Stimulated activated naive CD4-positive, alpha-beta T cell (primary cell): ENCODE measurements around the gene RHBG.

ENCODE experiments used
- DNase-seq, 6 experiments: peaks; one replicate each; lab custom pipeline; 2025; lab: John Stamatoyannopoulos, UW

Gene RHBG

DNA sequence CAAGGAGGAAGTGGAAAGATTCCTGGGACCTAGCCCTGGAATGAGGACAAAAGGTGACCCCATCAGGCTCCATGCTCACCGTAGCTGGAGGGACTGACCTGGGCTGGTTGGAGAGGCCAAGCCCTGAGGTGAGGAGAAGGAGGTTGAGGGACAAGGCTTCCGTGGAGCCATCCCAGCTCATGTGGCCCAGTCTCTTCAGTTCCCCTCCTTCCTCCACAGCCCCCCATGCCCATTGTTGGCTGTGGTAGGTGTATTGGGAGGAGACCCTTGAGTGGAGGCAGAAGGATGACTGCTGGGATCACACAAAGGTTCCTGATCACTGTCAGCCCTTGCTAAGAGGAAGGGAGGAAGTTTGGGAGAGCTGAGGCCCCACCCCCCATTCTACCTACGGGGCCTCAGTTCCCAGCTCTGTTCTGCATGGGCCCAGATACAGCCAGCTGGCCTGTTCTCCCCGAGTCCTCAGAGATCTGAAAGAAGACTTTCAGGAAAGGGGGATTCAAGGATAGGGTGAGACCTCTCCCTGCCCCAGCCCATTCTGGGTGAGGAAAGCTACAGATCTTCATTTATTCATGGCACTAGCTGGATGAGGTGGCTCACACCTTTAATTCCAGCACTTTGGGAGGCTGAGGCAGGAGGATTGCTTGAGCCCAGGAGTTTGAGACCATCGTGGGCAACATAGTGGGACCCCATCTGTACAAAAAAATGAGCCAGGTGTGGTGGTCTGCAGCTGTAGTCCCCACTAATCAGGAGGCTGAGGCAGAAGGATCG is 17.3 kb downstream of the RHBG start:
- no peak for DNase-seq

DNA sequence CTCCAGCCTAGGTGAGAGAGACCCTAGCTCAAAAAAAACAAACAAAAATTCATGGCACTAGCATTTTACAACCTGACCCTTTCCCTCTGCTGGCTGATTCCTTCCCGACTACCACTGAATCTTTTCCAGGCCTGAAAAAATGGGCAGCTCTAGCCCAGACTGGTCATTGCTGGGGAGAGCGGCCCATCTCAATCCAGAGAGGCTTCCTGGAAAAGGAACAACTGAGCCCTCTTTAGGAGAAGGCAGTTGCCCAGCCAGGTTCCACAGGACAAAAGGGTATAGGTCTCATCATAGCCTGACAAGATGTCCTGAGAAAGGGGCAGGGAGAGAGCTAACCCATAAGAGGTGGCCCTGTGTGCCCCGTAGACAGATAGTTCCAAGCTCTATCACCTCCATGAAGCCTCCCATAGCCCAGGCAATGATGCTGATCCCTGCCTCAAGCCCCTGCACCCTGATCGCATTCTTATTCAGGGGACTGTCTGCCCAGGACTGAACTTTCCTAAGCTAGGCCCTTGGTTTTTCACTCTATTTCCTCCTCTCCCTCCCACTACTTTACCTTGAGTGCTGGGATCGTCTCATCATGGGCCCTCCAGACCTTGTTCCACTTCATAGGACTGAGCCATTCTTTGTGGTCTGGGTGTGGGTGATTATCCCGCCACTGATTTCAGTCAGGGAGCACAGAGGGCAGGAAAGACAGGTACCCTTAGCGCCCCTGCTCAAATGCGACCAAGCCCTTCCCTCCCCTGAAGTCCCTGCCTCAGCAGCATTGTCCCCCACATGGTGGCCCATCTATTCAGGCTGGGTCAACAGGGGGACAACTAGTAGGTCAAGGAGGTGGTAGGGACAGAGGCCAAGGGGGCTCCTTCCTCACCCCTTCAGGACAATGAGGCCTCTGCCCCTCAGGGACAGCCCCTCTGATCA is 18.2 kb downstream of the RHBG start:
- no peak for DNase-seq

DNA sequence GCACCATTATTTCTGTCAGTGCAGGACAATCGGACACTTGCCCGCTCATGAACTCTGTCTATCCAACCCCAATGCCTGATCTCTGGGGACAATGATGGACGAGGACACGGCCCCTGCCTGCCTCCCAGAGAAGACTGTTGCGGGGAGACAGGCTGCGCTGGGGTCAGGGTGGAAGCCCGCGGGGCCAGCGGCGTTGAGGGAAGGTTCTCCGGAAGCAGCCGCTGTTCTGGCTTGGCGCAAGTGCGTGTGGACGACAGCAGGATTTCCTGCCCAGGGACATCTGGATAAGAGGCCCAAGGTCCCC is 18.8 kb downstream of the RHBG start:
- no peak for DNase-seq

DNA sequence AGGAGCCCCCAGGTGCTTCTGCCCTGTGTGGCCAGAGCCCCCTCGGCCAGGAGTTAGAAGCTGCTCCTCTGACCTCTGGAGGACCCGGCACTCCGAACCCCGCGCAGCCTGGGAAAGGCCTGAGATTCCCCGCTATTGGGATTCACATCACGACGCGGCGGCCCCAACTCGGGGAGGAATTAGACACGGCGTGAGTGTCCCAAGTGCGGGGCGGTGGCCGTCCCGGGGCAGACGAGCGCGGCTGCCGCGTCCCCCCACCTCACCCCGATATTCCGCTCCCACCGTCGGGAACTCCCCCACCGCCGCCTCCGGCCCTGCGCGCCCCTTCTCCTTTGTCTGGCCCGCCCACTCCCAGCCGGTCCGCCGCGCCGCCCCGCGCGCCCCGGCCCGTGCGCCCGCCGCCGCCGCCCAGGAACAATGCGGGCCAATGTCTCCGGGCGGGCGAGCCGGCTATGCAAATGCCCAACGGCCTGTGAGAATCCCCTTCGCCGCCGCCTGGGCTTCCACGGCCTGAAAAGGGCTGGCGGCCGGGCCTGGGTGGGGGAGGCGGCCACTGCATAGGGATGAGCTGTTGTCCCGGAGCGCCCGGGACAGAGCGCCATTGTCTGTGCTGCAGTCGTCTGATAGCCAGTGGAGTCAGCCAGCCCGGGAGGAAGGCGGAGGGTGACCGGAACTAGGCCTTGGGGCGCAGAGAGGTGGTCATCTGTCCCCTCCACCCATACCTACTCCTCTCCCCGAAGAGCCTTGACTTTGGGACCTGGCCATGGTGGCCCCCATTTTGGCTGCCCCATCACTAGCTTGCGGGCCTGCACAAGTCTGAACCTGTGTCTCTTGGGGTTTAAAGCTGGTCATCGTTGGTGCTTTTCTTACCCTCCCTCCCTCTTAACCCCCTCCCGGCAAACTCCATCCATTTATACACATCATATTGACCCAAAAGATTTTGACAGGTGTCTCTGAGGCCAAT is 19.4 kb downstream of the RHBG start:
- DNase-seq = no peak

DNA sequence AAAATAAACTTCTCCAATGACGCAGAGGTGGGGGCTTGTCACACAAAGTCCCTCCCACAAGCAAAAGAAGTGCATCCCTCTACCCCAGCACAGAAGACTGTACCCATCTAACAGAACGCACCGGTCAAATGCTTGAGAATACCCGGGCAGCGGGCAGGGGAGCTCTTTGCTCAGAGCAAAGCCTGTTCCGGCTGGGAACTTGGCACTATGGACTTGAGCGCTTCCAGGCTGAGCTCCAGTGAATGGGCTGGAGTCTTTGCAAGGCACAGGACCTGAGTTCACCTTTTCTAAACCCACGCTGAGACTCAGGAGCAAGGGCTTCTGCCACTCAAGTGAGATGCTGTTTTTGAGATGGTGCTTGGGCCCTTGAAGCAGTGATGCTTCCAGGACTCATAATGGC is 20.3 kb downstream of the RHBG start:
- DNase-seq = no peak

DNA sequence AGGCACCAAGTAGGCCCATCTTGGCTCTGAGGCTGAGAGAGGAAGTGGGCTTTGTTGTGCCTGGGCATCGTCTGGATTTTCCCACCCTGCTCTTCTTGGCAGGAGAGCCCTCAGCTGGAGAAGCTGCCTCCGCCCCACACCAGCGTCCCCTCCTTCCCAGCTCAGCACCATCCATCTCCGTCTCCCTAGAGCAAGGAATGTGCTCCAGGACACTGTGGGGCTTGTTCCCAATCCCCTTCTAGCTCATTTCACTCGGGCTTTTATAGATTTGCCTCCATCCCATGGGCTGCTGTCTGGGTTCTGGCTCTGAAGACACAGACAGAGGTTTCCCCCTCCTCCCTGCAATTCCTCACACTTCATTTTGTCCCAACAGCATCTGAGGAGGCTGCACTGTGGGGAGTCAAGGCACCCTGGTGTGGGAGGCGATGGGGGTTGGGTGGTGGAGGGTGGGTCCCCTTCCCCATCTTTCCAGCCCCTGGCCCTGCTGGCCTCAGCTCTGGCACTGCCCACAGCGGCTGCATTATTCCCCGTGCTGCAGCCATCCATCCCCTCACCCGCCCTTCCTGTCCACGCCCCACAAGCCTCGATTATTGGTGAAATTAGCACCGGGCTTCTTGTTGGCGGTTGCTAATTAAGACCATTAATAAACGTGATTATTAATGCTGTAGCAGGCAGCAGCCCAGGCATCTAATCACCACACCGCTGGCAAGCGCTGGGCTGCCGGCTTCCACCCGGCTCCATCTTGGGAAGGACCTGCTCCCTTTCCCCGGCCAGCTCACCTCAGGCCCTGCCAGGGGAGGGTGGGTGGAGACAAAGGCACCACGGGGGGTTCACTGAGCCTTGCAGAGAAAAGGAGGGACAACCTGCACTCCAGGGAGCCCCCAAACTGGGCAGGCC is 21.7 kb downstream of the RHBG start:
- DNase-seq = no peak

DNA sequence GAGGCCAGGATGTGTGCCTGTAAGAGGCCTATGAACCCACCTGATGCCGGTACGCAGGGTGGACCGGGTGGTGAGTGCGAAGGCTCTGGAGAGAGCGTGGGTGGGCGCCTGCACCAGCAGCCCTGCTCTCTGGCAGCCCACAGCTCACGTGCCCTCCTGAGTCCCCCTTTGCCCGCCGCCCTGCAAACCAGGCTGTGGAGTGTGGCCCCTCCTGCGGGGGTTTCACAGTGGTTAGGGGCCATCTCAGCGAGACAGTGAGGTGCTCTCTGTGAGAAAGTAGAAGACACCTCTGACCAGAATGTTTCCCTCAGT is 22.3 kb downstream of the RHBG start:
- DNase-seq = no peak

DNA sequence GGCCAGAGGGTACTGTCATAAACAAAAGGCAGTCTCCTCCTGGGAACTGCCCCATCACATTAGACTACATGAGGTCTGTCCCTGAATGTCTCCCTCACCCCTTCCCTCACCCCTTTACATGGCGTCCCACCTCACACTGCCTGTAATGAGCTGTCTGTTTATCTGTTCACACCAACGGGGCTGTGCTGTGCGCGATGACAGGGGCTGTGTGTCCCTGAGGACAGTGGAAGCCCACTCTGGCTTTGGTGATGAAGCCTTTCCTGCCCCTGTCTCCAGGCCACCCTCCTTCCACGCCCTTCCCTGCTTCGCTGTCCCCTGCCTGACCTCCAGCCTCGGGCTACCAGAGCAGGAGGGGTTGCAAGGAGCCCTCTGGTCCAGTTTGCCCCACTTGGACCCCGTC is 22.7 kb downstream of the RHBG start:
- DNase-seq = no peak

DNA sequence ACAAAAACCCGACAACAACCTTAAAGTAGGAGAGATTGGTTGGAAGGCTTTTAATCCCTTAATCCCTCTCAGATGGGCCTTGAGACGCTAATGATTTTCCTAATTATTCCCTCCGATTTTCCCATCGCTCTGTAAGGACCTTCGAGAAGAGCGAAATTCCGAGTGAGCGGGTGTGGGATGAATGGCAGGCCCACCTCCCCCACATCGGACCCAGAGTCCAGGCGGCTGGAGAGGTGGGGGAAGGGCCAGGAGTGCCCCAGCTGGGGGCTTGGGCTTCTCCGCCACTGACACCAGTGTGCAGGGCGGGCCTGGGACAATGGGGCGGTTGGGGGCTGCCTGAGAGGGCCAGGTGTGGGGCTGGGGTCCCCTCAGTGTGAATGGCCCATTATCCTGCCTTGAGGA is 23.4 kb downstream of the RHBG start:
- no peak for DNase-seq

DNA sequence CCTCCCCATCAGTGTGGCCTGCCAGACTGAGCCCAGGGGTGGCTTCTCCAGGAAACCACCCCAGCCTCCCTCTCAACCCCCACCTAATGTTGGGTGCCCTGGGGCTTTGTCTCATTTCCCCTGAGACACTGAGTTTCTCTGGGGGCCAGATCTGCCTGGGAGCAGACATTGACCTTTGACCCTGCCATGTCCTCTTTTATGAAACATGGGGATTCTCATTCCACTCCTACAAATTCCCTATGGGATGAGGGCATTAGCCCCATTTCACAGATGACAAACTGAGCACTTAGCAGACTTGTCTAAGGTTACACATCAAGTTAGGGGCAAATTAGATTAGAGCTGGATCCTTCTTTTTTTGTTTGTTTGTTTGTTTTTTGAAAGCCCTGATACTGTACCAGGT is 24.1 kb downstream of the RHBG start:
- DNase-seq = no peak

DNA sequence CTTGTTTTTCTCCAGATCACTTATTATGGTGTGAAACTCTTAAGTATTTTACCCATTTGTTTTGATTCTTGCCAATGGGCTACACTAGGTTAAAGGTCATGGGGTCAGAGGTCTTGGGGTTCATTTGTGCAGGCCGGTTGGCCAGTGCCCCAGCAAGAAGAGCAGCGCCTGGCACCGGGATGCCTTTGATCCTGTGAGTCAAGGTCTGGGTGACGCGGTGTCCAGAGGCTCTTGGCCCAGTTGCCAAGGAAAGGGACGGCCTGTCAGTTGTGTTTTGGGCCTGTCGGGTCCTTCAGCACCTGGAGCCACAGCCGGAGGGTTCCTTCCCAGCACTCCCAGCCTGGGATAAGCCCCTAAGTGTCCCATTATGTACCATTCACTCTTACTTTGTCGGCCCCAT is 25.1 kb downstream of the RHBG start:
- no peak for DNase-seq

DNA sequence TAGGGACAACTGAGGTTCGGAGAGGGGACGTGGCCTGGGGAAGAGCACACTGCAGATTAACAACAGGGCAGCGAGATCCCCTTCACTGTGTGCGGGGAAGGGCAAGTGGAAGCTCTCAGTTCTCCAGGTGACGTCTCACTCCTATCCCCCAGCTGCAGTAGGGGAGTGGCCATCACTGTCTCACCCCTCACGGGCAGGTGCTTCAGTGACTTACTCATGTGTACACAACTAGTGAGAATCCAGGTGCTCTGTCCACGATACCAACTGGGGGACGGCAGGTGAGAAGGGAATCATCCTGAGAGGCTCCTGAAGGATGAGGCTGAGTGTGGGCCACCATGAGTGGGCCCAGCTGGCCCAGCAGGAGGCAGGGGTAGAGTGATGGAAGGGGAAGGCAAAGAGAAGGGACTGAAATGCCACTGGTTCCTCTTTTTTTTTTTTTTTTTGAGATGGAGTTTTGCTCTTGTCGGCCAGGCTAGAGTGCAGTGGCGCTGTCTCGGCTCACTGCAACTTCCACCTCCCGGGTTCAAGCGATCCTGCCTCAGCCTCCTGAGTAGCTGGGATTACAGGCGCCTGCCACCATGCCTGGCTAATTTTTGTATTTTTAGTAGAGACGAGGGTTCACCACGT is 25.9 kb downstream of the RHBG start:
- DNase-seq = no peak

DNA sequence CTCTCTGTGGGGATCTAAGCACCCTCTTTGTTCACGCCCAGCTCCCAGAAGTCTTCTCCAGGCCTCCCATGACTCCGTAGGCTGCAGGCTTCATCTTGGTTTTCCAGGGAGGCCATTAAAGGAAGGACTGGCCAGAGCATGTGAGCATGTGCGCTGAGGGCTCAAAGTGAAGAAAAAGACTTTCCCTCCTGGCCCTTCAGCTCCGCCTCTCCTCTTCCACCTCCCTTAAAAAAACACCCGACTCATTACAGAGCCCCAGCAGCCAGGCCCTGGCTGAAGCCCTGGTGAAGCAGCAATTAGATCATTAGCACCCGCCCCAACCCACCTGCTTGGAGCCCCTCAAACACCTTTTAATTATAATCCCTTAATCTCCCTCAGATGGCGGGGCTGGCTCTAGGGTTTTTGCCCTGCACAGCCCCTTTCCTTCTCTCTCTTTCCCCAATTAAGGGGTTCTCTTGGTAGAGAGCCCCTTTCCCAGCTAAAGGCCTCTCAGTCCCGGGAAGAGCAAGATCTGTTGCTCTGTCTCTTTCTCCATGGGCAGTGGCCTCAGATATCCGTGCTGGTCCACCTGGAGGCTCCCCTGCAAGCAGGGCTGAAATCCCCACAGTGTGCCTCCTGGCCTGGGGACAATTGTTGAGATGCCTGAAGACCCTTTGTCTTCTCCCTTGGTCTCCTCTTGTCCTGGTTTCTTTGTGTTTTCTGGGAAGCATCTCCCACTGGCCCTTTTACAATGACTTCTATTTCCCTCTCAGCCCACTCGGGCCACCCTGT is 30.5 kb downstream of the RHBG start:
- DNase-seq = no peak

DNA sequence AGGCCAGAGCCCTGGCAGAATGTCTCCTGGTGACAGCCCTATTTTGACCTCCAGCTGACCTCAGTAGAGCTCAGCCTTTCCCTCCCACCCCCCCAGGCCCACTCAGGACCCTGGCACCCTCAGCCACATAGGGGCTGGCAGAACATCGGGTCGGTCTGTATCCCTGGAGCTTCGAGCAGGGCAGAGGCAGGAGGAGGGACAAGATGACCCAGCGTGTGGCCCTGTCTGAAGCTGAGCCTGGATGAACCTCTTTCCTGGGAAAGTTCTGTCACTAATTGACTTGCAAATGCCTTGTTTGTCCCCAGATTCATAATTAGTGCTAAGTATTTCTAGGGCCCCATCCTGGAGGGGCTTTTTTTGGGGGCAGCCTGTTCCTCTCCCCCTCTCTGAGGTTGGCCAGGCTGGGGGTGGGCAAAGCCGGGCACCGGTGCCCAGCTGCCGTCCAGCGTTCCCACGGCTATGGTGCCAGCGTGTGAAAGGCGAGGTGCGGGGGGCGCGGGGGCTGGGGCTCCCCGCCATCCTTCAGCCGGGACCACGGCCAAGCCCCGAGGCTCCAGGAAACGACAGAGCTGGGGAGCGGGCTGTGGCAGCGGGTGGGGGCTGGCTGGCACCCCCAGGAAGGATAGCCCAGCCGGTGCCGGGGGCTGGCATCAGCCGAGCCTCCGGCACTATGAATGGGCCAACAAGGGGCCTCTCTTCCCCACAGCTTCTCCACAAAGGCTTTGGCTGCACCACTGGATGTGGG is 31.4 kb downstream of the RHBG start:
- DNase-seq = no peak

DNA sequence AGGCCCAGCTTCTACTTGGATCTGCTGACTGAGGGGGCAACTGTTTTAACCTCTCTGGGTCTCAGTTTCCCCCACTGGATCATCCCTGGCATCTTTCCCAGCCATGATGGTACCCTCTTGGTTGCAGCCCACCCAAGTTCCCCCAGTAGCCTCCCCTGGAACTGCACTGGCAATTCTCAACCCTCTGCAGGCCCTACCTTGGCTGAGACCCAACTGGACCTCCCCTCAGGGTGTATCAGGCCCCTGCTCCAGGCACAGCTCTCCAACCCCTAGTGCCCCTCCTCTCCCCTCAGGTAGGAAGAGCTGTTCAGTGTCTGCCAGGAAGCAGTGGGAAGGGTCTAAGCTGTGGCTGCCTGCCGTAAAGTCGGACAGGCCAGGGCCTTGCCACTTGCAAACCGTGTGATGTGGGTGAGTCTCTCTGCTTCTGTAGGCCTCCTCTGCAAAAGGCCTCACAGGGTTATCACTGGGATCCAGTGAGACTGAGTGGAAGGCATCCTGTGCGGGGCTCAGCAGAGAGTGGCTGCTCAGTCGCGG is 32.1 kb downstream of the RHBG start:
- DNase-seq = no peak

DNA sequence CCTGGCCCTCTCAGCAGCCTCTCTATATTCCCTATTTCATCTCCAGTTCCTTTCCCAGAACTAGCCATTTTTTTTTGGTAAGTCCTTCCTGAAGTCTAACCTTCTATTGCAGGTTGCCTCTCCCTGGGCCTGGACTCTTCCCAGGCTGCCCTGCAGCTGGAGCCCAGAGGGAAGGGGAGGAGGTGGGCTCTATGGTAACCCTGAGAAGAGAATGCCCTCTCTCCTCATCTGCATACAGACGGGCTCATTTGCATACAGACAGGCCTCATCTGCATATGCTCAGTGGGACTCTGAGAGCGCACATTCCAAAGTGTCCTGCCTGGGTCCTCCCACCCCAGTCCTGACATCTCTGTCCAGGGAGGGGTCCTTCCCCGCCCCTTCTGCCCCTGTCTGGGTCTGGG is 32.7 kb downstream of the RHBG start:
- DNase-seq = no peak

DNA sequence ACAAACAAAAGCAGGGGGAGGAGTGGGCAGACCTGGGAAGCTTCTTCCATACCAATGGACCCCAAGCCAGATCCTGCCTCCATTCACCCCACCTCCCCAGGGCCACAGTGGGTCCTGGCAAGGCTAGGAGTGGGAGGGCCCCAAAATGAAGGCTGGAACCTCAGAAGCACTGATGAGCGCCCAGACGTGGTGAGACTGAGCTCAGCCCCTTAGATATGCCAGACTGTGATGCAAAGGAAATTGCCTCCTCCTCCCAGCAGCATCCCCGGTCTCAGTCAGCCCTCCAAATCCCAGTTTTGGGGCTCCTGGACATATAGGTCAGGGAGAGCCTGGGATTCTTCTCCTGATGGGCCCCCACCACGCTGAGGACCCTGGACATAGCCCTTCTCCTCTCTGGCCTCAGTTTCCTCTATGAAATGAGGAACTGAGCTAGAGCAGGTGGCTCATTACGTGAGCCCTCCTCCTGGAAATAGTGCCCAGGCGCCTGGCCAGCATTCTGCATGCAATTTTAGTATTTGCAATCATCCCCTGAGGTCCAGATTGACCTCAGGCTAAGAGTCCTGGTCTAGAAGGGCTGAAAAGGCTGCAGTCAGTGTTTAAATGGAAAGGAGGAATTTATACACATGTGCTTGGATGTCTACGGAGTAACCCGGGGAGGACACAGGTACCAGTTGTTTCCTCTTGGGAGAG is 33.5 kb downstream of the RHBG start:
- no peak for DNase-seq

DNA sequence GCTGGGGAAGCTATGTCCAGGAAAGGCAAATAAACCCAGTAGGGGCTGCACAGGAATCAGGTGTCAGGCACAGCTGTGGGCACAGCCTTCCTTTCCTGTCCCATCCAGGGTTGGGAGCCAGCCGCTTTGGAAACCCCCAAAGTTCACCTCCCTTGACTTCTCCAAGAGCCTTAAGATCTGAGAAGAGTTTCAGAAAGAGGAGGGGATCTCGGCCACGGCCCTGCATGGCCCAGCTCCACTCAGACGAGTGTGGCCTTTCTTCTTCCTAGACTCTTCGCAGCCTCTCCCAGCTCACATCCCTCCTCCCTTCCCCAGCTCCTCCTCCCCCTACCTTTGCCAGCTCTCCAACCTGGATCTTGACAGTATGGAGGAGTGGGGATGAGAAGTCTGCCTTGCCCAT is 36.7 kb downstream of the RHBG start:
- no peak for DNase-seq

DNA sequence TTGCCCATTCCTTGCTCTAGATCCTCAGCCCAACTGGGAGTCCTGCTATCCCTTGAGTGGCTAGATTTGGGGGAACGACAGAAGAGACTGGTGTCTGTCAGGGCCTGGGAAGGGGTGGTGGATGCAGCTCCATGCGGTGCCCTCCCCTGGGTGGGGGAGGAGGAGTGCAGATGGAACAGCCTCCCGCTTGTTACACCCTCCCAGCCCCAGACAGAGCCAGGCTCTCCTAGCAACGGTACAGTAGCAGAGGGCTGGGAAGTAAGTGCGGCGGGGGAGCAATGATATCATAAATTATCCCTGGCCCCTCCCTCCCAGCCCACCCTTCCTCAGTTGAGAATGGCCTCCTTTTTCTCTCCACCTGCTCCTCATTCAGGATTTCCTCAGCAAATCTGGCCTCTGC is 37.2 kb downstream of the RHBG start:
- DNase-seq = no peak
